ENCODE data around the gene ZBTB3.
"Not testable (repeated sequence)": the region's sequence is repeated elsewhere in the genome, so short reads cannot be mapped to it uniquely, and the experiment has no call there.

Gene ZBTB3

DNA sequence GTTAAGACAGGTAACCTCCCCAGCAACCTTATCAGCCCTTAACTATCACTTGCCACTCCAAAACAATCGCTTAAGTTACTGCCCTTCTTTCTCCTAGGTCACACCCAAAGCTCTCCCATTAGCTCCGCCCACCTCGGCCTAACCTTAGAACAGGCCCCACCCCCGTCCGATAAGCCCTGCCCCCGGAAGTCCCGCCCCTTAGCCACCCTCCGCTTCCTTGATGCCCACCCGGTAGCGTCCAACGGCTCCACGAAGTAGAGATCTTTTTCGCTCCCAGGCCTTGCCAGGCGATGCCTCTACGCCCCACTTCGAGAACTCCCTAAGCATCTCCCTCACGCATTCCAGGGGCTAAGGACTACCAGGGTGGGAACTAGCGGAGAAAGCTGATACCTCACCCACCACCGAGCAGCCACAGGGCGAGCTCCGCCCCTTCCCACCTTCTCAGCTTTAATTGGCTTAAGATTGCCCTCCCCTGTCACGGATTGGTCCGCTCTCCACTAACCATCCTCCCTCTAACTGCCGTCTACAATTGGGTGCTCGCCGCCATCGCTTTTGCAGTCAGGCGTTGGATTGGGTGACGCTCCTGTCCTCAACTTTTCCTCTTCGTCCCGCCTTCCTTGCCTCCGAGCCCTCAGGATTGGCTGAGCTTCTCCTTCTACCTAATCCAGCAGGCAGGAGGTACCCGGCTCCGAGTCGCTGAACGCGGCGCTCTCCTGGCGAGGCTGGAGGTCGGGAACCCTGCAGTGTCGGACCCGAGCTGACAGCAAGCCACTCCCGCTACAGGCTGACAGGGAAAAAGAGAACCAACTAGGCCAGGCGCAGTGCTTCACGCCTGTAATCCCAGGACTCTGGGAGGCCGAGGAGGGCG lies at the start of gene ZBTB3:
Gene ZBTB3 (minus strand): TSS at position 425 of the 868 bp plus-strand sequence. CDS start 496 bp downstream, outside the sequence.
- peak; percentile 99 to 100 for DNase-seq

DNA sequence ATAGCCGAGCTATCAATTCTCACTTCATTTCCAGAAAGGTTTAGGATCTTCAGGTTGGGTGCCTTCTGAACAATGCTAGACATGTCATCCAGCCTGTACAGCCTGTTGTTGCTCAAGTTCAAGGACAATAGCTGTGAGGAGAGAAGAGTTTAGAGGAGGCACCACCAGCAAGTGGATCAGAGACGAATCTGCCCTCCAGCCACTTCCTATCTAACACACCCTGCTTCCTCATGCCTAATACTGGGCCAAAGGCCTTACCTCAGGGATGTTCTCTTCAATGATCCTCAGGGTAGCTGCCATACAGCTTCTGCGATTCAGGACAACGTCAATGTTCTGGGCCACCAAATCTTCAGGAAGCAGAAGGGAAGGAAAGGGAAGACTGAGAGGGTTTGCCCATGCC lies 47.1 kb upstream of the ZBTB3 start:
- no peak for DNase-seq

GRCh38 chr11:62799486-62799885 lies 45.5 kb upstream of the ZBTB3 start:
- no peak for DNase-seq

DNA sequence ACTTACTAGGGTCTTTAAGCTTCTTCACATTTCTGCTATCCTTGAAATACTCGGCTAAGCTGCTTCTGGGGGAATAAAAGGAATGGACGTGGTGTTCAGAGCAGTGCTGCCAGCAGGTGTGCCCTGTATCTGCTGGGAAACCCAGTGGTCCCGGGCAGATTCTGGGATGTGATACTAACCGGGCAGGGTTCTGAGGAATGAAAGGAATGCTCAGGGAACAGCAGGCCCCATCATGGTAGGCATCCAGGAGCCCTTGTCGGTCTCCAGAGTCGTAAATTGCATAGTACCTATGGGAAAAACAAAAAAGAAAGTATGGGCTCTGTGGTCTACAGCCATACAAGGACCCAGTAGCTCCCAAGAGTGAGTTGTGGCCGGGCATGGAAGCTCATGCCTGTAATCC lies 42.3 kb upstream of the ZBTB3 start:
- DNase-seq = no peak

GRCh38 chr11:62794201-62794775 lies 40.3 kb upstream of the ZBTB3 start:
- DNase-seq = no peak

GRCh38 chr11:62792202-62792575 lies 38.2 kb upstream of the ZBTB3 start:
- no peak for DNase-seq

DNA sequence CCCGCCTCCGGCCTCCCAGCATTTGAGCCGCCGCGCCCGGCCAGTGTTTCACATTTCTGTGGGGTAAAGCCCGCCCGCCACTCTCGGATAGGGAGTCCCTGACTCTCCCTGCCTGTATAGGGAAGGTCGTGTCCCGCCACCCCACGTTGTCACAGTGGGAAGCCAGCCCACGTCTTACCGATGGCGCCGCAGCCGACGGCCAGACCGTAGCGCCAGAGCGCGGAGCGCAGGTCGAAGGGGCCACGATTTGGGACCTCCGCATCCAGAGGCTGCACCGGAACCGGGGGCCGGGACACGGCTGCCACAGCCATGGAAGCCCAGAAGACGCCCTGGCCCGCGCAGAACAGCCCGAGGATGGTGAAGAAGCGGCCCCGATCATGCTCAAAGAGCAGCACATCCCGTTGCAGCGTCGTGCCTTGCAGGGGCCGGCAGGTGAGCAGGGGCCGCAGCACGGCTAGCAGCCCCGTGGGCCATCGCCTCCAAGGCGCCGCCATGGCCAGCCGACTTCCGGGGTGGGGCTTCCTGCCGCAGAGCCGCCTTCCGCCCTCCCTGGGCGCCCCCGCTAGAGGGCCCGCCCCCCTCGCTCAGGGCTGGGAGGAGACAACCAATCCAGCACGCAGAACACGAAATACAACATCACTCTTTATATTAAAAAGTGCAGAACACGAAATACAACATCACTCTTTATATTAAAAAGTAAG lies 37.7 kb upstream of the ZBTB3 start, which contains the start of gene TMEM223:
Gene TMEM223 (minus strand): TSS at position 506 of the 701 bp plus-strand sequence. CDS start 12 bp downstream, at position 494.
- peak; percentile 81 to 85 for DNase-seq

- no peak for DNase-seq
Measured at GRCh38 chr11:62789576-62789975, 35.6 kb upstream of the ZBTB3 start.

DNA sequence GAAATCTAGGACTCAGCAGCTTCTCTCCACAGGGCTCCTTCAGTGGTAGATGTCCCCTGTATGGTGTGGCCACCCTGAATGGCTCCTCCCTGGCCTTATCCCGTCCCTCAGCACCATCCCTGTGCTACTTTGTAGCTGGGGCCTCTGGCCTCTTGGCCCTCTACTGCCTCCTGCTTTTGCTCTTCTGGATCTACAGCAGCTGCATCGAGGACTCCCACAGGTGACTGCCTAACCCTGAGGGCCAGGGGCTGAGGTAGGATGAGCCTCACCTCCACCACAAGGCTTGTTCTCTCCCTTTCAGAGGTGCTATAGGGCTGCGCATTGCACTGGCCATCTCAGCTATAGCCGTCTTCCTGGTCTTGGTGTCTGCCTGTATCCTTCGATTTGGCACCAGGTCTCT lies 35.0 kb upstream of the ZBTB3 start:
- DNase-seq = no peak

DNA sequence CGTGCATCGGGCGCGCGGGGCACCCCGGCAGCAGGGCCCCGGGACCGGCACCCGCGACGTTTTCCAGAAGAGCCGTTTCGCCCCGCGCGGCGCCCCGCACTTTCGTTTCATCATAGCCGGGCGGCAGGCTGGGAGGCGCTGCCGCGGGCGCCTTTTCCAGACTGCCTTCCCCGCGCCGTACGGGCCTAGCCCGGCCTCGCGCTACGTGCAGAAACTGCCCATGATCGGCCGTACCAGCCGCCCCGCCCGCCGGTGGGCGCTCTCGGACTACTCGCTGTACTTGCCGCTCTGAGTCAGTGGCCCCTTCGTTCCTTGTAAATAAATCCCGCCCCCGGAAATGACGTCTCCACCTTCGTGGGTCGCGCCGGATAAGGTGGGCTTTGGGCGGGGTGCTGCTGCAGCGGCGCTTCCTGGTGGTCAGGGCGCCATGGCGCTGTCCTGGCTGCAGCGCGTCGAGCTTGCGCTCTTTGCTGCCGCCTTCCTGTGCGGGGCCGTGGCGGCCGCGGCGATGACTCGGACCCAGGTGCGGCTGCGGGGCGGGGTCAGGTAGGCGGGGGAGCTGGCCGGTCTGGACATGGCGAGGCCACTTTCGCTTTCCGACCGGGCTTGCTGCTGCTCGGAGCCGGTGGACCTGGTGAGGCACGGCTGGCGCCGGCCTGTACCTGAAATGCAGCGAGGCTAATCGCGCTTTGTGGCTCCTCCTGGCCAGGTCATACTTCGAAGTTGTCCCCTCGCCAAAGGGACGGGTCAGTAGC lies 33.2 kb upstream of the ZBTB3 start, which contains the start of gene TMEM179B:
Gene TMEM179B (plus strand): TSS at position 398 of the 755 bp plus-strand sequence. CDS start 30 bp downstream, at position 428.
- DNase-seq = peak; percentile 96 to 97

- peak; percentile 70 for DNase-seq
Measured at GRCh38 chr11:62786318-62787004, 32.5 kb upstream of the ZBTB3 start.

- no peak for DNase-seq
Measured at GRCh38 chr11:62782753-62783152, 28.8 kb upstream of the ZBTB3 start.

DNA sequence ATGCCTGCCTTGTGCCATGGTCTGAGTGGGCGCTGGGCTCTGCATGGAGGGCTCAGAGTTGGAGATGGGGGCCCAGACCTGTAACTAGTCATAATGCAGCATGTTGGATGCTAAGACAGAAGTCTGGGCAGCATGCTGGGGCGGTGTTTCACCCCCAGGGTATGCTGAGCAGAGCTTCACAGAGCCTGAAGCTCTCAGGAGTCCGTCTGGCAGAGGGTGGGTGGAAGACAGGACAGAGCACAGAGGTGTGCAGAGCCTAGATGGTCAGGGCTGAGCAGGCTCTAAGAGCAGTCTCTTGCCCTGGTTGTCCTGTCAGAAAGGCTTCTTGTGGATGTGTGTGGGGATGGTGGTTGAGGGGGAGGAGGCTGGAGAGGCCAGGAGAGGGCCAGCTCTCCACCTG lies 24.5 kb upstream of the ZBTB3 start:
- DNase-seq = no peak

GRCh38 chr11:62777389-62777788 lies 23.4 kb upstream of the ZBTB3 start:
- DNase-seq = no peak

DNA sequence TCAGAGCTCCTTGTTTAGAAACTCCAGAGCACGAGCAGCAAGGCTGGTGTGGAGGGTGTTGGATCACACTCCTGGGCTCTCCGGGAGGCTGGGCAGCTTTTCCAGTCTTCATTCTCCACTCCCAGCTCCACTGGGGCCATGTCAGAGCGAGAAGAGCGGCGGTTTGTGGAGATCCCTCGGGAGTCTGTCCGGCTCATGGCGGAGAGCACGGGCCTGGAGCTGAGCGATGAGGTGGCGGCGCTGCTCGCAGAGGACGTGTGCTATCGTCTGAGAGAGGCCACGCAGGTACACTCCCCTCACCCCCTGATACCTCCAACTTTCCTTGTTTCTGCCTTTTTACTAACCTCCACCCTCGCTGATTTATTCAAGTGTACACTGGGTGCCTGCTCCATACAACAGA lies 21.7 kb upstream of the ZBTB3 start:
- no peak for DNase-seq

DNA sequence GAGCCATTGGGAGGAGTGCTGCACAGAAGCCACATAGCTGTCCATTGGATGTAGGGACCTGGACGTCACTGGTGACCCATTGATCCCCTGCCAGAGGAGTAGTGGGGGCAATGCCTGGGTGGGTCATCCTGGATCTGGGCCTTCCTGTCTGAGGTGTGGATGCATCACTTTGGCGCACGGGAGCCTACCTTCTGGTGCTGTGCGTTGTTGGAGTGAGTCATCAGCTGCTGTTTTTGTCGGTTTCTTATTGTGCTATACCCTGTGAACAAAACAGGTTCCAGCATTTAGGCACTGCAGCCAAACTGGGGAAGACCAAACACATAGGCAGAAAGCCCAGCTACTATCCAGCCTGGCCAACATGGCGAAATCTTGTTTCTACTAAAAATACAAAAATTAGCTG lies 20.4 kb upstream of the ZBTB3 start:
- DNase-seq = no peak

DNA sequence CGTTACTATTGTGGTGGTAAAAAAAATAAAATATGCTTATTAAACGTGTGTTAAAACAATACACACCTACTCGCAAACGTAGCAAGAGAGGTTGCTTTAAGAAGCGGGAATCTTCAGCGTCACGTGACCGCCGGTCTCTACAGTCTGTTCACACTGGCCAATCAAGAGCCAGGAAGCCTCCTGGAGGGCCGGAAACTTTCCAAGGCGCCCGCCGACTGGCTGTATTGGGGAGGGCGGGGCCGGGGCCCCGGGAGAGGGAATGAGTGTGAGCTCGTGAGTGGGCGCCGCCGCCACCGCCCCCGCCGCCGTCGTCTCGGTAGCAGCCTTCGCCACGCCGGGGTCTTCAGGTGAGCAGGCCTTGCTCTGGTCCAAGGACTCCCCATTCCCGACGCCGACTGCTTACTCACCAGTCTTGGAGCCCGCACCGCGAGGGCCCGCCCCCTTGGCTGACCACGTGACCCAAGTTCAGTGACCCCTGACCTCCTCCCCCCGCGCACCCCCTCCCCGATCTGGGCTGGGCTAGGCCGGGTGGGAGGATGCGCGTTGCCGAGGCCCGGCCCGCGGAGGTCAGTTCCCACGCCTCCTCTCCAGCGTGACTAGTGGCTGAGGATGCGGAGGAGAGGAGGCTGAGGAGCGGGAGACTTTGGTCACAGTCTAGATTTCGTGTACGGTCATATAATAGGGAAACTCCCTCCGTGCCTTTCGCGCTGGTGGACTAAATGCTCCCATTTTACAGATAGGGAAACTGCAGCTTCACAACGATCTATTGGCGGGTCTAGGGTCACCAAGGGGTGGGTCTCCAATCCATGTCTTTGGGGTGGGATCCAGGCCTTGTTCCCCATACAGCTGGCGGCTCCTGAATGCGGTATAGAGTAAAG lies 17.4 kb upstream of the ZBTB3 start, which contains the start of gene TAF6L:
Gene TAF6L (plus strand): TSS at position 253 of the 878 bp plus-strand sequence. CDS start 4,388 bp downstream, outside the sequence.
- DNase-seq = peak; percentile 97 to 99

- DNase-seq = peak in 1 of 2 donors; percentile 50
Measured at GRCh38 chr11:62770778-62771143, 16.8 kb upstream of the ZBTB3 start.

DNA sequence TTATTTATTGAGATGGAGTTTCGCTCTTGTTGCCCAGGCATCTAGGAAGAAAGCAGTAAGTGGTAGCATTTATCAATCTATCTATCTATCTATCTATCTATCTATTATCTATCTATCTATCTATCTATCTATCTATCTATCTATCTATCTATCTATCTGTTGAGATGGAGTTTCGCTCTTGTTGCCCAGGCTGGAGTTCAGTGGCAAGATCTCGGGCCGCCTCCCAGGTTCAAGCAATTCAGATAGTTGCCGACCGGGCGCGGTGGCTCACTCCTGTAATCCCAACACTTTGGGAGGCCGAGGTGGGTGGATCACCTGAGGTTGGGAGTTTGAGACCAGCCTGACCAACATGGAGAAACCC lies 6.9 kb upstream of the ZBTB3 start:
- not testable (repeated sequence) for DNase-seq

DNA sequence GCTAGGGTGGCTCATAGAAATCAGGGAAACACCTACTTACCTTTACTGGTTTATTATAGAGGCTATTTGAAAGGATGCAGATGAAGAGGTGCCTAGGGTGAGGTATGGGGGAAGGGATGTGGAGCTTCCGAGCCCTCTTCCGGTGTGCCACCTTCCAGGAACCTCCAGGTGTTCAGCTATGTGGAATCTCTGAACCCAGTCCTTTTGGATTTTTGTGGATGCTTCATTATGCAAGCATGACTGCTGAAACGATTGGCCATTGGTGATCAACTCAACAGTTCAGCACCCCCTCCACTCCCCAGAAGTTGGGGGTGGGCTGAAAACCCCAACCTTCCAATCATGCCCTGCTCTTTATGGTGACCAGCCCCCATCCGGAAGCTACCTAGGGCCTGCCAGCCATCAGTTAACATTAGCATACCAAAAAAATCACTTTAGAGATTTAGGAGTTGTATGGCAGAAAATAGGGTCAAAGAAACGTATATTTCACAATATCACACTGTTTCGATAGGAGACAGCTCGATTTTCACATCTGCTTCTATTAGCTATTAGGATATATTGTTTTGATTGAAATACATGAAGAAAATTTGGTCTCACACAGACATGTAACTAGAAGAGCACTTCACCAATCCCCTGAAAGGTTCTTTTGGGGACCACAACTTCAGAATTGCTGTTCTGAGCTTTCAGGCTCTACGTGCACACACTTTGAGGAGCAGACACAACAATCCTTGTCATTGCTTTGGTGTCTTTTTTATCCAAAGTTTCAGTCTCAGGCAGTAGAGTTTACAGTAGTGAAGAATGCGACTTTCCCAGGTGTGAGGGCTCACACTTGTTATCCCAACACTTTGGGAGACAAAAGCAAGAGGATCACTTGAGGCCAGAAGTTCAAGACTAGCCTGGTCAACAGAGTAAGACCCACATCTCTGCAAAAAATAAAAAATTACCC lies 4.2 kb upstream of the ZBTB3 start:
- DNase-seq = no peak

All from hippocampal formation (tissue), 2 donors.